Fibroblast of lung (primary cell): ENCODE measurements around the gene SERPINB13. TPM values are rescaled to one million over a fixed set of nuclear protein-coding genes. Genes with fewer than 3 reads are reported as not detected.

Experiments used
- DNase-seq, 2 donors: peaks; one replicate each; pipeline versions ENCODE4 v3.0.0 to v3.0.0-alpha.2; 2010; ENCODE audit warnings: low read depth in 2 of 2
- H2AFZ ChIP-seq: 2 replicates; pipeline ENCODE4 v1.5.1; 2012; ENCODE audit warnings: low read length, control low read depth, inconsistent platforms
- H3K27ac ChIP-seq: 2 replicates; pipeline ENCODE4 v1.5.1; 2011; ENCODE audit warnings: low read length, control low read depth; ENCODE audit not compliant: insufficient read depth
- H3K27me3 ChIP-seq: 2 replicates; pipeline ENCODE4 v1.5.1; 2011; ENCODE audit warnings: mild to moderate bottlenecking, low read length; ENCODE audit not compliant: control insufficient read depth, insufficient read depth
- H3K36me3 ChIP-seq: 2 replicates; pipeline ENCODE4 v1.5.1; 2011; ENCODE audit warnings: low read length; ENCODE audit not compliant: control insufficient read depth, insufficient read depth
- H3K4me1 ChIP-seq: 2 replicates; pipeline ENCODE4 v1.5.1; 2011; ENCODE audit warnings: low read length; ENCODE audit not compliant: control insufficient read depth, insufficient read depth; ENCODE audit errors: extremely low read depth
- H3K4me2 ChIP-seq: 2 replicates; pipeline ENCODE4 v1.5.1; 2011; ENCODE audit warnings: low read length, control low read depth; ENCODE audit not compliant: insufficient read depth; ENCODE audit errors: extremely low read depth
- H3K4me3 ChIP-seq, 4 experiments: fragments of 200-600 bp in 1 of 4; sonication (generic) in 1 of 4; replicated peaks in 1 of 4; 2 replicates each; pipeline ENCODE4 v1.5.1; 2011 to 2016; ENCODE audit warnings: low read length in 4 of 4, low read depth in 3 of 4, mild to moderate bottlenecking in 3 of 4, control low read depth in 2 of 4, inconsistent platforms in 1 of 4, mixed read lengths in 1 of 4; ENCODE audit not compliant: insufficient read depth in 1 of 4; ENCODE audit errors: control extremely low read depth in 1 of 4
- H3K79me2 ChIP-seq: 2 replicates; pipeline ENCODE4 v1.5.1; 2012; ENCODE audit warnings: mild to moderate bottlenecking, low read length, inconsistent platforms; ENCODE audit not compliant: control insufficient read depth, insufficient read depth
- H3K9ac ChIP-seq: 2 replicates; pipeline ENCODE4 v1.5.1; 2011; ENCODE audit warnings: mild to moderate bottlenecking, low read length, control low read depth; ENCODE audit not compliant: insufficient read depth
- H3K9me3 ChIP-seq: 2 replicates; pipeline ENCODE4 v1.5.1; 2012; ENCODE audit warnings: low read depth, low read length; ENCODE audit not compliant: control insufficient read depth, insufficient read depth
- H4K20me1 ChIP-seq: 2 replicates; pipeline ENCODE4 v1.5.1; 2011; ENCODE audit warnings: low read length; ENCODE audit not compliant: control insufficient read depth, insufficient read depth; ENCODE audit errors: extremely low read depth
- CTCF ChIP-seq, 2 donors: IDR thresholded peaks in 1 of 2; conservative IDR thresholded peaks in 1 of 2; 1 replicate in 1 of 2; 2 replicates in 1 of 2; pipeline ENCODE4 v1.5.1; 2011 to 2012; ENCODE audit warnings: low read length in 2 of 2, control low read depth in 1 of 2, inconsistent platforms in 1 of 2, low read depth in 1 of 2, mild to moderate bottlenecking in 1 of 2
- EZH2 ChIP-seq: IDR thresholded peaks from 2 replicates; pipeline ENCODE4 v1.5.1; 2012; ENCODE audit warnings: low read length, control low read depth, mild to moderate bottlenecking; ENCODE audit errors: missing control alignments
- polyA plus RNA-seq, 2 donors: library from polyadenylated mRNA; depleted of rRNA in 1 of 2; stranded (reverse) in 1 of 2; unstranded in 1 of 2; fragments of >200 nt; gene quantifications; 2 replicates each; pipeline ENCODE4 v1.2.1, GENCODE V29; 2011 to 2012; ENCODE audit warnings: missing spikeins in 1 of 2
- total RNA-seq: library from RNA; depleted of rRNA; stranded (reverse); fragments of >200 nt; gene quantifications from 2 replicates; pipeline ENCODE4 v1.2.1, GENCODE V29; 2014

SERPINB13 gene
- total and polyA plus RNA-seq, 2 donors (not counting 1 experiment from before 2014, with no cell fraction given): not detected

DNA sequence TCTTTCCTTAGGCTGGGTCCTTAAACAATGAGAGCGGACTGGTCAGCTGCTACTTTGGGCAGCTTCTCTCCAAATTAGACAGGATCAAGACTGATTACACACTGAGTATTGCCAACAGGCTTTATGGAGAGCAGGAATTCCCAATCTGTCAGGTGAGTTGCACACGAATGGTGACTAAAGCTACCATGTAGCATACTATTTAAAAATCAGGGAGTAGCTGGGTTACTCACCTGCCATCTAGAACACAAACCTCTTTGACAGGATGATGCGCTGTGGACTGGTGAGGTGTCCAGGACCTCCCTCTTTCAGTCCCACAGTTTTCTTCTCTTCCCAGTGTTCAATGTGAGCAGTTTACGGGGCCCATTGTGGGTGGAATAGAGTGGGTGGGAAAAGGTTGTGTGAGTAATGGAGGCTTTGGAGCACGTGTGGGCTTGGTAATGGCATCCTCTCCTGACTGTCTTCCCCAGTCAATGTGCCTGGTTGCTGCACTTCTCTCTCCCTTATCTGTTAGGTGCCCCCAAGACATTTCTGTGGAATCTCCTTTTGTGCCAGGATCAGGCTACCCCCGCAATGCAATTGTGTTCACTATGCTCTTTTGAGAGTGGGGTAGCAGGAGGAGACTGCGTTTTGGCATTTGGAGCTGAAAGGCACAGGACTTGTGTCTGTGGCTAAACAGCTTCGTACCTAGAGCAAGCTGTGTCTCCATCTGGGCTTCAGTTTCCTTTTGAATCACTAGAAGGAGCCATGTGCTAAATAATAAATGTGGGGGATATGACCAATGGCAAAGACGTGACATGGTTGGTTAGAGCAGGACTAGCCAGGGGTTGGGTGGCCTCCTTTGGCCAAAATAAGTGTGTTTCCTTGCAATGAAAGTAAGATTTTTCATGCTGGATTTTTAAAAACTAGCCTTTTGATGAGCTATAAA is 27.3 kb upstream of the SERPINB13 start:
- no peak overlapping the region for H3K4me2 ChIP-seq
- no peak overlapping the region for H3K9ac ChIP-seq
- no peaks in the 10 kb centered on the region for H4K20me1 ChIP-seq
- no peaks in the 10 kb centered on the region for H3K79me2 ChIP-seq
- H3K27me3 ChIP-seq: no peaks in the 10 kb centered on the region
- no peak for DNase-seq
- H3K36me3 ChIP-seq: no peaks in the 10 kb centered on the region
- H3K4me1 ChIP-seq: no peaks in the 10 kb centered on the region
- no peak overlapping the region for H2AFZ ChIP-seq
- no peaks in the 10 kb centered on the region for H3K9me3 ChIP-seq
- H3K27ac ChIP-seq: no peak overlapping the region
- no peak overlapping the region for H3K4me3 ChIP-seq
- TF ChIP-seq EZH2: no peak
- TF ChIP-seq CTCF (conservative IDR thresholded peaks at IDR 0.05 in 1 of 2, IDR thresholded peaks at IDR 0.05 in 1 of 2; ENCODE audit: low read depth in 1 of 2, low read length in 2 of 2): no peak

DNA sequence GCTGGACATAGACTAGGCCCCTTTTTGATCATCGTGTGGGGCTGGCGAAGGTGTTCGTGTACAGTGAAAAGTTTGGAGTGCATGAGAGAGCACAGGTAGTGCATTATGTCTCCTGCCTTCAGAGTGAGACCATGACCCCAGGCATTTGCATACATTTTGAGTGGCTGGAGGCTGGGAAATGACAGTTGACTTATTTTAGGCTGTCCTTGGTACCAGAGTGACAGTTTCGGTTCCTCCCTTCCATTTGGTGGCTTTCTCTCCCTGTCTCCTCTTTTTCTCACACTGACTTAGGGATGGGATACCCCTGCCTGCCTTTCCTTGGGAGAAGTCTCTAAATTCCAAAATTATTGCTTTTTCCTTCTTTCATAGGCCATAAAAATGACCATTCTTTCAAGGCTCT is 24.9 kb upstream of the SERPINB13 start:
- no peak for TF ChIP-seq EZH2
- no peak for DNase-seq
- Histone ChIP-seq H3K9me3 (no peaks in the 10 kb centered on the region), H3K27ac (no peak overlapping the region), H3K4me2 (no peak overlapping the region), H3K79me2 (no peaks in the 10 kb centered on the region), H3K4me3 (no peak overlapping the region), H2AFZ (no peak overlapping the region), H4K20me1 (no peaks in the 10 kb centered on the region), H3K27me3 (no peaks in the 10 kb centered on the region), H3K9ac (no peak overlapping the region), H3K4me1 (no peaks in the 10 kb centered on the region), H3K36me3 (no peaks in the 10 kb centered on the region)

GRCh38 chr18:63564021-63564420 is 23.1 kb upstream of the SERPINB13 start:
- no peak for TF ChIP-seq EZH2
- TF ChIP-seq CTCF (conservative IDR thresholded peaks at IDR 0.05 in 1 of 2, IDR thresholded peaks at IDR 0.05 in 1 of 2; ENCODE audit: low read depth in 1 of 2, low read length in 2 of 2): no peak
- H3K36me3 ChIP-seq: no peaks in the 10 kb centered on the region
- no peaks in the 10 kb centered on the region for H4K20me1 ChIP-seq
- no peak for DNase-seq
- no peak overlapping the region for H3K4me3 ChIP-seq
- no peak overlapping the region for H2AFZ ChIP-seq
- H3K27ac ChIP-seq: no peak overlapping the region
- H3K27me3 ChIP-seq: no peaks in the 10 kb centered on the region
- H3K79me2 ChIP-seq: no peaks in the 10 kb centered on the region
- H3K9ac ChIP-seq: no peak overlapping the region
- H3K4me2 ChIP-seq: no peak overlapping the region
- H3K9me3 ChIP-seq: no peaks in the 10 kb centered on the region
- H3K4me1 ChIP-seq: no peaks in the 10 kb centered on the region
